A673 (cell line): ENCODE data around the gene C20orf204. TPM values are rescaled to one million over a fixed set of nuclear protein-coding genes. Genes with fewer than 3 reads are reported as not detected.

Source experiments
- BruUV-seq: library from RNA; stranded (reverse); fragments of 400-500 nt; replicated peaks from 2 replicates; lab custom pipeline; 2021; lab: Mats Ljungman, UMichigan
- CTCF ChIA-PET: fragments of 300-600 bp; sonication (Branson Sonifier 250); formaldehyde crosslinking; loops from one replicate; lab custom pipeline; 2022; ENCODE audit warnings: antibody characterized with exemption; lab: Charles Lee
- POLR2A ChIA-PET: fragments of 300-600 bp; sonication (Branson Sonifier 250); formaldehyde crosslinking; loops from one replicate; lab custom pipeline; 2022; ENCODE audit warnings: antibody characterized with exemption; ENCODE audit not compliant: low non-redundant PET; lab: Charles Lee
- DNase-seq: peaks from one replicate; pipeline ENCODE4 v3.0.0-alpha.2; 2015; ENCODE audit warnings: low spot score
- H3K27ac ChIP-seq: fragments of 200-600 bp; sonication (generic); 2 replicates; pipeline ENCODE4 v1.5.1; 2016; ENCODE audit warnings: mixed run types, low read depth, mild to moderate bottlenecking, mixed read lengths, antibody characterized with exemption, low read length; ENCODE audit not compliant: poor library complexity, severe bottlenecking
- H3K27me3 ChIP-seq: fragments of 200-600 bp; sonication (generic); replicated peaks from 2 replicates; pipeline ENCODE4 v1.6.1; 2017; ENCODE audit warnings: mixed run types, low read depth, mild to moderate bottlenecking, mixed read lengths, antibody characterized with exemption, low read length; ENCODE audit not compliant: insufficient read depth, poor library complexity
- H3K36me3 ChIP-seq: fragments of 200-600 bp; sonication (generic); 2 replicates; pipeline ENCODE4 v1.6.1; 2016; ENCODE audit warnings: mixed run types, mild to moderate bottlenecking, mixed read lengths, antibody characterized with exemption, low read length; ENCODE audit not compliant: insufficient read depth, poor library complexity, severe bottlenecking
- H3K4me1 ChIP-seq: fragments of 200-600 bp; sonication (generic); 2 replicates; pipeline ENCODE4 v1.6.1; 2017; ENCODE audit warnings: mixed run types, mild to moderate bottlenecking, mixed read lengths, antibody characterized with exemption, low read length; ENCODE audit not compliant: insufficient read depth, poor library complexity, severe bottlenecking
- H3K4me3 ChIP-seq: fragments of 200-600 bp; sonication (generic); 2 replicates; pipeline ENCODE4 v1.5.1; 2016; ENCODE audit warnings: low read depth, mixed run types, mild to moderate bottlenecking, mixed read lengths, low read length; ENCODE audit not compliant: poor library complexity, severe bottlenecking
- H3K9me3 ChIP-seq: fragments of 200-600 bp; sonication (generic); 2 replicates; pipeline ENCODE4 v1.6.1; 2016; ENCODE audit warnings: mixed run types, low read depth, mild to moderate bottlenecking, mixed read lengths, antibody characterized with exemption, low read length; ENCODE audit not compliant: poor library complexity, severe bottlenecking
- CTCF ChIP-seq: fragments of 300-800, 200-600 bp; sonication (generic); conservative IDR thresholded peaks from 2 replicates; pipeline ENCODE4 v1.5.1; 2017; ENCODE audit warnings: low read depth, mild to moderate bottlenecking, antibody characterized with exemption, low read length, moderate library complexity, mixed read lengths
- EZH2 ChIP-seq: fragments of 200-600 bp; sonication (generic); IDR thresholded peaks from 2 replicates; pipeline ENCODE4 v1.6.1; 2017; ENCODE audit warnings: borderline replicate concordance, low read depth, mild to moderate bottlenecking, mixed read lengths, antibody characterized with exemption, low read length; ENCODE audit not compliant: poor library complexity, severe bottlenecking
- intact Hi-C: fragments of 100-400 bp; cut with micrococcal nuclease; formaldehyde crosslinking; loops from one replicate; pipeline ENCODE4 v1.10.0; 2022; ENCODE audit not compliant: unreplicated experiment
- total RNA-seq: library from RNA; stranded (reverse); gene quantifications from 2 replicates; pipeline ENCODE4 v1.2.3, GENCODE V29; 2021

The C20orf204 gene
- total RNA-seq, 1 experiment from 2014 or later: 2.5 TPM

GRCh38 chr20:64047968-64048401 is 12.0 kb downstream of the C20orf204 start:
- Histone ChIP-seq H3K9me3 (no peaks in the 10 kb centered on the region), H3K4me3 (no peak overlapping the region), H3K27ac (no peak overlapping the region), H3K36me3 (no peaks in the 10 kb centered on the region), H3K27me3 (peaks cover 9% of the 10 kb centered on the region), H3K4me1 (peaks cover 17% of the 10 kb centered on the region)
- intact Hi-C loops: no loop called here
- POLR2A ChIA-PET: no interaction called here
- TF ChIP-seq CTCF (no peak), EZH2 (no peak)
- no TSS peak for BruUV-seq
- no peak for DNase-seq
- CTCF ChIA-PET: no interaction called here

- no peak for DNase-seq
- Histone ChIP-seq H3K9me3 (no peaks in the 10 kb centered on the region), H3K27ac (no peak overlapping the region), H3K36me3 (no peaks in the 10 kb centered on the region), H3K4me1 (peaks cover 17% of the 10 kb centered on the region), H3K4me3 (no peak overlapping the region), H3K27me3 (peaks cover 9% of the 10 kb centered on the region)
- ChIA-PET CTCF (no interaction called here), POLR2A (no interaction called here)
- intact Hi-C loops: no loop called here
- TF ChIP-seq EZH2: peak; percentile 46
- no peak for TF ChIP-seq CTCF
- BruUV-seq: no TSS peak
Observed at GRCh38 chr20:64048402-64049044, 12.5 kb downstream of the C20orf204 start.

- TF ChIP-seq CTCF (no peak), EZH2 (no peak)
- ChIA-PET POLR2A (no interaction called here), CTCF (no interaction called here)
- H3K9me3 ChIP-seq: no peaks in the 10 kb centered on the region
- DNase-seq: peak; percentile 62
- H3K4me1 ChIP-seq: peaks cover 17% of the 10 kb centered on the region
- peak within 1 kb of the TSS; percentile 34 for H3K4me3 ChIP-seq
- H3K36me3 ChIP-seq: no peaks in the 10 kb centered on the region
- H3K27ac ChIP-seq: no peak within 1 kb of the TSS
- peaks cover 9% of the 10 kb centered on the region for H3K27me3 ChIP-seq
- intact Hi-C loops: no loop called here
- no TSS peak for BruUV-seq
Observed at GRCh38 chr20:64049060-64049877, 13.3 kb downstream of the C20orf204 start, which contains the start of gene SOX18. Gene SOX18, minus strand, starts transcription at chr20:64049639. Its CDS starts 123 bp downstream, at chr20:64049516.
